Hepatocyte (in vitro differentiated cells): ENCODE data around the gene ROR1.

Source experiments
- EZH2 ChIP-seq: fragments of 200-600 bp; sonication (generic); IDR thresholded peaks from 2 replicates; pipeline ENCODE4 v1.6.1; 2016; ENCODE audit warnings: antibody characterized with exemption, mild to moderate bottlenecking, borderline replicate concordance
- TF ChIP-seq, protein P1 (sequence below): fragments of 200-600 bp; sonication (generic); IDR thresholded peaks from 2 replicates; pipeline ENCODE4 v1.5.1; 2016; ENCODE audit warnings: antibody characterized with exemption, mild to moderate bottlenecking; ENCODE audit not compliant: poor library complexity

DNA sequence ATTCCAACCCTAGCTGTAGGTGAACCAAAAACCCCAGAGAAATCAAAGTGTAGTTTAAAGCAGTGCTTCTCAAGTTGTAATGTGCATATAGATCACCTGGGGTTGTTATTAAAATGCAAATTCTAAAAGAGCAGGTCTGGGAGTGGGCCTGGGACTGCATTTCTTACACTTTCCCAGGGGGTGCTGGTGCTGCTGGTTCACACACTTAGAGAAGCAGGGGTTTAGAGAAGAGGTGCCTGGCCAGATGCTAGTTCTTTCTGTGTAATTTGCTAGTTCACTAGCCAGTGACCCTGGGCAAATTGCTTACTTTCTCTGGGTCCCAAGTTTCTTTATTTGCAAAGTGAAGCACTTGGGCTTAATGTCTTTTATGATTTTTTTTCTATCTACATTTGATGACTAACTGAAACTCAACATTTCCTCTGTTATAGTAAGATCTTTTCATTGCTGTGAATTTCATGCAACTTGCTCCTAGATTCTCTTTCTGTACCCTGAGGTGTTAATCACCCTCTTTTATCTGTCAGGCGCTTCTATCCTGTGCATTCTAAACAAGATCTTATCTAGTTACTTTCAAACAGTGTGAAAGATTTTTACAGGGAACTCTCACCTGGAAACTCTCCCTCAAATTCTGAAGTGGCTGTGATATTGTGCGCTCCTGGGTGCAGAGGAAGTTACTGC lies 287.8 kb downstream of the ROR1 start:
- TF ChIP-seq, protein P1, sequence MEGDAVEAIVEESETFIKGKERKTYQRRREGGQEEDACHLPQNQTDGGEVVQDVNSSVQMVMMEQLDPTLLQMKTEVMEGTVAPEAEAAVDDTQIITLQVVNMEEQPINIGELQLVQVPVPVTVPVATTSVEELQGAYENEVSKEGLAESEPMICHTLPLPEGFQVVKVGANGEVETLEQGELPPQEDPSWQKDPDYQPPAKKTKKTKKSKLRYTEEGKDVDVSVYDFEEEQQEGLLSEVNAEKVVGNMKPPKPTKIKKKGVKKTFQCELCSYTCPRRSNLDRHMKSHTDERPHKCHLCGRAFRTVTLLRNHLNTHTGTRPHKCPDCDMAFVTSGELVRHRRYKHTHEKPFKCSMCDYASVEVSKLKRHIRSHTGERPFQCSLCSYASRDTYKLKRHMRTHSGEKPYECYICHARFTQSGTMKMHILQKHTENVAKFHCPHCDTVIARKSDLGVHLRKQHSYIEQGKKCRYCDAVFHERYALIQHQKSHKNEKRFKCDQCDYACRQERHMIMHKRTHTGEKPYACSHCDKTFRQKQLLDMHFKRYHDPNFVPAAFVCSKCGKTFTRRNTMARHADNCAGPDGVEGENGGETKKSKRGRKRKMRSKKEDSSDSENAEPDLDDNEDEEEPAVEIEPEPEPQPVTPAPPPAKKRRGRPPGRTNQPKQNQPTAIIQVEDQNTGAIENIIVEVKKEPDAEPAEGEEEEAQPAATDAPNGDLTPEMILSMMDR, result no peak
- no peak for TF ChIP-seq EZH2
